ENCODE data around the gene RFT1.
"Not testable (repeated sequence)": the region's sequence is repeated elsewhere in the genome, so short reads cannot be mapped to it uniquely, and the experiment has no call there.

RFT1 gene

GRCh38 chr3:53054233-53054632 is 76.0 kb downstream of the RFT1 start:
- not testable (repeated sequence) for H3K9me3 ChIP-seq (ENCODE audit: control insufficient read depth in 5 of 5, low read length in 5 of 5); H3K4me1 ChIP-seq (ENCODE audit: control insufficient read depth in 5 of 5, insufficient read depth in 5 of 5, low read length in 5 of 5); H3K4me3 ChIP-seq (ENCODE audit: low read depth in 1 of 5, low read length in 5 of 5); H3K27me3 ChIP-seq (ENCODE audit: control insufficient read depth in 5 of 5, insufficient read depth in 4 of 5, low read length in 5 of 5); H3K36me3 ChIP-seq (ENCODE audit: control insufficient read depth in 5 of 5, insufficient read depth in 5 of 5, low read length in 5 of 5); H3K9ac ChIP-seq (ENCODE audit: low read length in 5 of 5); H3K27ac ChIP-seq (ENCODE audit: low read depth, low read length)

- peaks cover 0 to 7% (median under 1%) of the 10 kb centered on the region in 5 donors for H3K4me1 ChIP-seq (ENCODE audit: control insufficient read depth in 5 of 5, insufficient read depth in 5 of 5, low read length in 5 of 5)
- H3K27ac ChIP-seq (ENCODE audit: low read depth, low read length) = no peak overlapping the region
- no peaks in the 10 kb centered on the region for H3K36me3 ChIP-seq (ENCODE audit: control insufficient read depth in 5 of 5, insufficient read depth in 5 of 5, low read length in 5 of 5)
- H3K9ac ChIP-seq (ENCODE audit: low read length in 5 of 5) = no peak overlapping the region
- H3K4me3 ChIP-seq (ENCODE audit: low read depth in 1 of 5, low read length in 5 of 5) = no peak overlapping the region
- H3K27me3 ChIP-seq (ENCODE audit: control insufficient read depth in 5 of 5, insufficient read depth in 4 of 5, low read length in 5 of 5) = no peaks in the 10 kb centered on the region
- no peaks in the 10 kb centered on the region for H3K9me3 ChIP-seq (ENCODE audit: control insufficient read depth in 5 of 5, low read length in 5 of 5)
Observed at GRCh38 chr3:53051929-53052328, 78.3 kb downstream of the RFT1 start.

DNA sequence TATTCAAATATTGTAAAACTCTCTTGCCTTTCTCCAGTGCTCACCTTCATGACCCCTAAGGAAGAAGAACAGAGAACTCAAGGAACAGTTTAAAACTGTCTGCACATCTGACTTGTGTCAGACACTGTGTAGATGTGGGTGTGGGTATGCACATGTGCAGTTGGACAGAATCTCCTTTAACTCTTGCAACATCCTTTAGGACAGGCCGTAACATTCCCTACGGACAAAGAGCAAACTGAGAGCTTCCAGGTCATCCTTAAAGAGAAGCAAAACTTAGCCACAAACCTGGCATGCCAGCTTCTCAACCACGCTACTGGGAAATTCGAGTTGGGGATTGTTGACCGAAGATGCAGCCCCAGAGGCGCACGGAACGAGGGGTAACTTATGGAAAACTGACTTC is 80.2 kb downstream of the RFT1 start:
- H3K9me3 ChIP-seq (ENCODE audit: control insufficient read depth in 5 of 5, low read length in 5 of 5) = no peaks in the 10 kb centered on the region
- H3K4me3 ChIP-seq (ENCODE audit: low read depth in 1 of 5, low read length in 5 of 5) = no peak overlapping the region
- H3K36me3 ChIP-seq (ENCODE audit: control insufficient read depth in 5 of 5, insufficient read depth in 5 of 5, low read length in 5 of 5) = no peaks in the 10 kb centered on the region
- H3K9ac ChIP-seq (ENCODE audit: low read length in 5 of 5) = no peak overlapping the region
- no peaks in the 10 kb centered on the region for H3K27me3 ChIP-seq (ENCODE audit: control insufficient read depth in 5 of 5, insufficient read depth in 4 of 5, low read length in 5 of 5)
- H3K4me1 ChIP-seq (ENCODE audit: control insufficient read depth in 5 of 5, insufficient read depth in 5 of 5, low read length in 5 of 5) = peaks cover 0 to 14% (median 8%) of the 10 kb centered on the region in 5 donors
- H3K27ac ChIP-seq (ENCODE audit: low read depth, low read length) = no peak overlapping the region

- Histone ChIP-seq H3K4me3 (ENCODE audit: low read depth in 1 of 5, low read length in 5 of 5) (peak overlapping the region in 4 of 5 donors; percentile 70 to 90 (median 76)), H3K36me3 (ENCODE audit: control insufficient read depth in 5 of 5, insufficient read depth in 5 of 5, low read length in 5 of 5) (no peaks in the 10 kb centered on the region), H3K27me3 (ENCODE audit: control insufficient read depth in 5 of 5, insufficient read depth in 4 of 5, low read length in 5 of 5) (no peaks in the 10 kb centered on the region), H3K4me1 (ENCODE audit: control insufficient read depth in 5 of 5, insufficient read depth in 5 of 5, low read length in 5 of 5) (peaks cover 3 to 23% (median 19%) of the 10 kb centered on the region in 5 donors), H3K9ac (ENCODE audit: low read length in 5 of 5) (peak overlapping the region in 3 of 5 donors; percentile 30 to 64 (median 30)), H3K9me3 (ENCODE audit: control insufficient read depth in 5 of 5, low read length in 5 of 5) (no peaks in the 10 kb centered on the region), H3K27ac (ENCODE audit: low read depth, low read length) (no peak overlapping the region)
Observed at GRCh38 chr3:53046171-53047170, 83.8 kb downstream of the RFT1 start.

DNA sequence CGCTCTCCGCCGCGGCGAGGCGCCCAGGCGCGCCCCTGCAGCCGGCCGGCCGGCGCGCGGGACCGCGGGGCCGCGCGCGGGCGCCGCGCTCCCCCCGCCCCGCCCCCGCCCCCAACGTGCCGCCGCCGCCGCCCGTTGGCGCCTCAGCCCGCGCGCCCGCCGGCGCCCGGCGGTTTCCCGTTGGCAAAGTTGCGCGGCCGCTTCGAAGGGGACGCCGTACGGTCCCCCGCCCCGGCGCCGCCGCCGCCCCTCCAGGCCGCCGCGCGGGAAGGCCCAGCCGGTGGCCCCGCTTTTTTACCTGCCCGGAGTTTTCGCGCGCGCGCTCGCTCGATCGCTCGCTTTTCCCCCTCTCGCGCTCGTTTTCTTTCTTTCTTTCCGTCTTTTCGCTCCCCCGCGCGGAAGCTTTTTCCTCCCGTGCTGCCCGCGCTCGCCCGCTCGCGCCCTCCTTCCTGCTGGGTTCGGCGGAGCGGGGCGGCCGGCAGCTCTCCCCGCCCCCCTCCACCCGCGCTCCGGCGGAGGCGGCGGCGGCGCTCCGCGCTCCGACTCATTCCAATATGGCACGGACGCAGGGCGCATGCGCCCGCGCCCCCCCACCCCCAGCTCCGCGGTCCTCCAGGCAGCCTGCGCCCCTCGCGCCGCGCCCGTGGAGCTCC is 84.6 kb downstream of the RFT1 start, which contains the start of gene SFMBT1:
SFMBT1 (minus strand) TSS at position 556 of the 653 bp plus-strand sequence. CDS start 76,945 bp downstream, outside the sequence.
- Histone ChIP-seq H3K4me1 (ENCODE audit: control insufficient read depth in 5 of 5, insufficient read depth in 5 of 5, low read length in 5 of 5) (peaks cover 3 to 23% (median 19%) of the 10 kb centered on the region in 5 donors), H3K9ac (ENCODE audit: low read length in 5 of 5) (peak within 1 kb of the TSS in 4 of 5 donors; percentile 80 to 91 (median 84)), H3K36me3 (ENCODE audit: control insufficient read depth in 5 of 5, insufficient read depth in 5 of 5, low read length in 5 of 5) (no peaks in the 10 kb centered on the region)

GRCh38 chr3:53044711-53045517 is 85.3 kb downstream of the RFT1 start:
- no peaks in the 10 kb centered on the region for H3K36me3 ChIP-seq (ENCODE audit: control insufficient read depth in 5 of 5, insufficient read depth in 5 of 5, low read length in 5 of 5)
- peak overlapping the region; percentile 68 to 94 (median 87) for H3K4me3 ChIP-seq (ENCODE audit: low read depth in 1 of 5, low read length in 5 of 5)
- peaks cover 3 to 21% (median 19%) of the 10 kb centered on the region in 5 donors for H3K4me1 ChIP-seq (ENCODE audit: control insufficient read depth in 5 of 5, insufficient read depth in 5 of 5, low read length in 5 of 5)
- H3K9ac ChIP-seq (ENCODE audit: low read length in 5 of 5) = peak overlapping the region; percentile 19 to 91 (median 81)
- no peaks in the 10 kb centered on the region for H3K9me3 ChIP-seq (ENCODE audit: control insufficient read depth in 5 of 5, low read length in 5 of 5)
- peak overlapping the region; percentile 19 for H3K27ac ChIP-seq (ENCODE audit: low read depth, low read length)
- H3K27me3 ChIP-seq (ENCODE audit: control insufficient read depth in 5 of 5, insufficient read depth in 4 of 5, low read length in 5 of 5) = no peaks in the 10 kb centered on the region

More for the DNA sequence above, 84.6 kb downstream of the RFT1 start, which contains the start of gene SFMBT1:
- no peaks in the 10 kb centered on the region for H3K27me3 ChIP-seq (ENCODE audit: control insufficient read depth in 5 of 5, insufficient read depth in 4 of 5, low read length in 5 of 5)
- no peaks in the 10 kb centered on the region for H3K9me3 ChIP-seq (ENCODE audit: control insufficient read depth in 5 of 5, low read length in 5 of 5)
- H3K27ac ChIP-seq (ENCODE audit: low read depth, low read length) = peak within 1 kb of the TSS; percentile 19
- H3K4me3 ChIP-seq (ENCODE audit: low read depth in 1 of 5, low read length in 5 of 5) = peak within 1 kb of the TSS; percentile 70 to 94 (median 87)

- H3K9me3 ChIP-seq (ENCODE audit: control insufficient read depth in 5 of 5, low read length in 5 of 5) = no peaks in the 10 kb centered on the region
- peak overlapping the region; percentile 68 to 94 (median 87) for H3K4me3 ChIP-seq (ENCODE audit: low read depth in 1 of 5, low read length in 5 of 5)
- peaks cover 3 to 21% (median 18%) of the 10 kb centered on the region in 5 donors for H3K4me1 ChIP-seq (ENCODE audit: control insufficient read depth in 5 of 5, insufficient read depth in 5 of 5, low read length in 5 of 5)
- H3K27me3 ChIP-seq (ENCODE audit: control insufficient read depth in 5 of 5, insufficient read depth in 4 of 5, low read length in 5 of 5) = no peaks in the 10 kb centered on the region
- no peaks in the 10 kb centered on the region for H3K36me3 ChIP-seq (ENCODE audit: control insufficient read depth in 5 of 5, insufficient read depth in 5 of 5, low read length in 5 of 5)
- peak overlapping the region; percentile 19 for H3K27ac ChIP-seq (ENCODE audit: low read depth, low read length)
- peak overlapping the region; percentile 19 to 91 (median 81) for H3K9ac ChIP-seq (ENCODE audit: low read length in 5 of 5)
Observed at GRCh38 chr3:53044371-53044710, 85.9 kb downstream of the RFT1 start.

GRCh38 chr3:53043738-53044137 is 86.5 kb downstream of the RFT1 start:
- H3K9me3 ChIP-seq (ENCODE audit: control insufficient read depth in 5 of 5, low read length in 5 of 5) = no peaks in the 10 kb centered on the region
- H3K27ac ChIP-seq (ENCODE audit: low read depth, low read length) = no peak overlapping the region
- H3K27me3 ChIP-seq (ENCODE audit: control insufficient read depth in 5 of 5, insufficient read depth in 4 of 5, low read length in 5 of 5) = no peaks in the 10 kb centered on the region
- H3K36me3 ChIP-seq (ENCODE audit: control insufficient read depth in 5 of 5, insufficient read depth in 5 of 5, low read length in 5 of 5) = no peaks in the 10 kb centered on the region
- H3K4me3 ChIP-seq (ENCODE audit: low read depth in 1 of 5, low read length in 5 of 5) = no peak overlapping the region
- peak overlapping the region in 1 of 5 donors; percentile 10 for H3K9ac ChIP-seq (ENCODE audit: low read length in 5 of 5)
- H3K4me1 ChIP-seq (ENCODE audit: control insufficient read depth in 5 of 5, insufficient read depth in 5 of 5, low read length in 5 of 5) = peaks cover 3 to 21% (median 18%) of the 10 kb centered on the region in 5 donors

DNA sequence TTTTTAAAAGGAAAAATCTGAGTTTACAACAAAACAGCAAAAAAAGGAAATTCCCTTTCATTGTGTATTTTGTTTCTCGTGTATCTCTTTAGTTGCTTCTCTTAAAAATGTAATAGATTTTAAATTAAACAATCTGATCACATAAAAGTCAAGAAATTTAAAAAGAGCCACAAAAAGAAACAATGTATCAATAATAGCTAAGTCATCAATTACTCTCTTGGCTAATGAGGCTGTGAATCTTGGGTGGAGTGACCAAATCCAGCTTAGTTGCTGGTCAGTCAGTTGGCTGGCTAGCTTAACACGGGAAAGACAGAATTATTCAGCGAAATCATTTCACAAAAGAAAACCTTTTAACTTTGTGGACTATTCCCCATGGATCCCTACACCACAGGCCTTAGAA is 87.6 kb downstream of the RFT1 start:
- Histone ChIP-seq H3K9me3 (ENCODE audit: control insufficient read depth in 5 of 5, low read length in 5 of 5) (no peaks in the 10 kb centered on the region), H3K27ac (ENCODE audit: low read depth, low read length) (no peak overlapping the region), H3K9ac (ENCODE audit: low read length in 5 of 5) (no peak overlapping the region), H3K4me1 (ENCODE audit: control insufficient read depth in 5 of 5, insufficient read depth in 5 of 5, low read length in 5 of 5) (peaks cover 3 to 21% (median 18%) of the 10 kb centered on the region in 5 donors), H3K27me3 (ENCODE audit: control insufficient read depth in 5 of 5, insufficient read depth in 4 of 5, low read length in 5 of 5) (no peaks in the 10 kb centered on the region), H3K4me3 (ENCODE audit: low read depth in 1 of 5, low read length in 5 of 5) (no peak overlapping the region), H3K36me3 (ENCODE audit: control insufficient read depth in 5 of 5, insufficient read depth in 5 of 5, low read length in 5 of 5) (no peaks in the 10 kb centered on the region)
